SK-N-MC (cell line): ENCODE data around the gene RBM18.

Experiments used
- EZH2 ChIP-seq: fragments of 200-600 bp; sonication (generic); IDR thresholded peaks from one replicate; pipeline ENCODE4 v1.6.1; 2017; ENCODE audit warnings: antibody characterized with exemption
- POLR2AphosphoS5 ChIP-seq: IDR thresholded peaks from 2 replicates; pipeline ENCODE4 v1.6.1; 2012; ENCODE audit warnings: mild to moderate bottlenecking, low read depth, low read length, borderline replicate concordance

DNA sequence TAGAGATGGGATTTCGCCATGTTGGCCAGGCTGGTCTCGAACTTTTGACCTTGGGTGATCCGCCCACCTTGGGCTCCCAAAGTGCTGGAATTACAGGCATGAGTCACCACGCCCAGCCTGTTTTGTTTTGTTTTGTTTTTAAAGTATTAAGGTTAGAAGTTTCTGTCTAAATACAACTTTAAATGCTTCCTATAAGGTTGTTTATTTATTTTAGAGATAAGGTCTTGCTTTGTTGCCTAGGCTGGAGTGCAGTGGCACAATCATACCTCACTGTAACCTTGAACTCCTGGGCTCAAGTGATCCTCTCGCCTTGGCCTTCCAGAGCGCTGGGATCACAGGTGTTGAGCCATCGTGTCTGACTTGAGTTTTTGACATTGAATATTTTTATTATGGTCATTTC, 11.5 kb upstream of the RBM18 start:
- TF ChIP-seq EZH2 (no peak), POLR2AphosphoS5 (no peak)
